Effector memory CD4-positive, alpha-beta T cell (primary cell): Measurements from ENCODE around the gene TFPI.
"Not testable (repeated sequence)": the region's sequence is repeated elsewhere in the genome, so short reads cannot be mapped to it uniquely, and the experiment has no call there.

ENCODE experiments used
- DNase-seq, 3 donors: peaks; one replicate each; pipeline ENCODE4 v3.0.0-alpha.2; 2020
- H3K27ac ChIP-seq: 2 replicates; pipeline ENCODE4 v1.7.0; 2013; ENCODE audit warnings: mild to moderate bottlenecking, low read length, moderate library complexity; ENCODE audit not compliant: insufficient read depth, poor library complexity, severe bottlenecking
- H3K27me3 ChIP-seq: replicated peaks from 2 replicates; pipeline ENCODE4 v1.7.0; 2013; ENCODE audit warnings: mild to moderate bottlenecking, low read length; ENCODE audit not compliant: insufficient read depth, control insufficient read depth, poor library complexity, severe bottlenecking
- H3K36me3 ChIP-seq: 2 replicates; pipeline ENCODE4 v1.7.0; 2013; ENCODE audit warnings: mild to moderate bottlenecking, low read length, moderate library complexity; ENCODE audit not compliant: control insufficient read depth, insufficient read depth
- H3K4me1 ChIP-seq: 2 replicates; pipeline ENCODE4 v1.7.0; 2013; ENCODE audit warnings: low read length, mild to moderate bottlenecking; ENCODE audit not compliant: control insufficient read depth, insufficient read depth, poor library complexity, severe bottlenecking
- H3K4me3 ChIP-seq: 2 replicates; pipeline ENCODE4 v1.7.0; 2013; ENCODE audit warnings: low read length, low read depth, mild to moderate bottlenecking; ENCODE audit not compliant: insufficient read depth, poor library complexity, severe bottlenecking
- H3K9me3 ChIP-seq: 2 replicates; pipeline ENCODE4 v1.7.0; 2013; ENCODE audit warnings: mild to moderate bottlenecking, low read length, moderate library complexity; ENCODE audit not compliant: control insufficient read depth

The TFPI gene

GRCh38 chr2:187517750-187518361 lies 36.4 kb downstream of the TFPI start:
- H3K27ac ChIP-seq, H3K4me1 ChIP-seq, H3K4me3 ChIP-seq, H3K27me3 ChIP-seq, H3K36me3 ChIP-seq, H3K9me3 ChIP-seq, DNase-seq: not testable (repeated sequence)

- H3K27ac ChIP-seq, H3K27me3 ChIP-seq, H3K4me1 ChIP-seq, DNase-seq, H3K9me3 ChIP-seq, H3K4me3 ChIP-seq, H3K36me3 ChIP-seq: not testable (repeated sequence)
These were observed 37.4 kb downstream of the TFPI start for GRCh38 chr2:187516630-187517510.

- no peaks in the 10 kb centered on the region for H3K36me3 ChIP-seq
These were observed 39.3 kb downstream of the TFPI start for GRCh38 chr2:187514930-187515329.

GRCh38 chr2:187514235-187514829 lies 39.9 kb downstream of the TFPI start:
- H3K4me3 ChIP-seq, H3K9me3 ChIP-seq, DNase-seq, H3K27ac ChIP-seq, H3K36me3 ChIP-seq, H3K27me3 ChIP-seq, H3K4me1 ChIP-seq: not testable (repeated sequence)

More at GRCh38 chr2:187514930-187515329, 39.3 kb downstream of the TFPI start:
- Histone ChIP-seq H3K4me1 (no peaks in the 10 kb centered on the region), H3K27ac (no peak overlapping the region), H3K27me3 (no peaks in the 10 kb centered on the region), H3K9me3 (no peaks in the 10 kb centered on the region), H3K4me3 (no peak overlapping the region)
- no peak for DNase-seq

GRCh38 chr2:187513460-187514234 lies 40.6 kb downstream of the TFPI start:
- H3K27ac ChIP-seq, H3K27me3 ChIP-seq, H3K4me1 ChIP-seq, H3K36me3 ChIP-seq, DNase-seq, H3K4me3 ChIP-seq, H3K9me3 ChIP-seq: not testable (repeated sequence)

GRCh38 chr2:187511356-187512315 lies 42.6 kb downstream of the TFPI start:
- no peak for DNase-seq
- Histone ChIP-seq H3K4me1 (no peaks in the 10 kb centered on the region), H3K9me3 (no peaks in the 10 kb centered on the region), H3K27ac (no peak overlapping the region), H3K4me3 (no peak overlapping the region), H3K36me3 (no peaks in the 10 kb centered on the region), H3K27me3 (no peaks in the 10 kb centered on the region)

GRCh38 chr2:187510419-187511355 lies 43.5 kb downstream of the TFPI start:
- H3K4me1 ChIP-seq, H3K27ac ChIP-seq, H3K4me3 ChIP-seq, H3K36me3 ChIP-seq, H3K9me3 ChIP-seq, DNase-seq, H3K27me3 ChIP-seq: not testable (repeated sequence)

GRCh38 chr2:187509667-187510417 lies 44.4 kb downstream of the TFPI start:
- no peak for DNase-seq
- H3K4me3 ChIP-seq, result no peak overlapping the region

More at GRCh38 chr2:187509667-187510417, 44.4 kb downstream of the TFPI start:
- Histone ChIP-seq H3K27ac (no peak overlapping the region), H3K4me1 (no peaks in the 10 kb centered on the region), H3K36me3 (no peaks in the 10 kb centered on the region), H3K27me3 (no peaks in the 10 kb centered on the region), H3K9me3 (no peaks in the 10 kb centered on the region)
